Suprapubic skin (tissue), 4 donors: Measurements from ENCODE around the gene SAAL1.

Experiments used
- EP300 ChIP-seq: sonication (generic); formaldehyde crosslinking; IDR thresholded peaks from one replicate; pipeline ENCODE4 v1.6.1; 2017; ENCODE audit warnings: antibody characterized with exemption
- POLR2AphosphoS5 ChIP-seq, 3 donors: sonication (generic); formaldehyde crosslinking; IDR thresholded peaks; one replicate each; pipeline ENCODE4 v1.6.1; 2017; ENCODE audit warnings: antibody characterized with exemption in 3 of 3
- TF ChIP-seq, protein P1 (sequence below), 2 donors: fragments of 200-600 bp in 1 of 2; fragments of 450-650 bp in 1 of 2; sonication (generic) in 1 of 2; IDR thresholded peaks; one replicate each; pipeline ENCODE4 v1.5.1; 2016 to 2019; ENCODE audit warnings: antibody characterized with exemption in 2 of 2, mild to moderate bottlenecking in 1 of 2, moderate library complexity in 1 of 2

GRCh38 chr11:18050848-18051247 lies 55.0 kb downstream of the SAAL1 start:
- TF ChIP-seq, protein P1, sequence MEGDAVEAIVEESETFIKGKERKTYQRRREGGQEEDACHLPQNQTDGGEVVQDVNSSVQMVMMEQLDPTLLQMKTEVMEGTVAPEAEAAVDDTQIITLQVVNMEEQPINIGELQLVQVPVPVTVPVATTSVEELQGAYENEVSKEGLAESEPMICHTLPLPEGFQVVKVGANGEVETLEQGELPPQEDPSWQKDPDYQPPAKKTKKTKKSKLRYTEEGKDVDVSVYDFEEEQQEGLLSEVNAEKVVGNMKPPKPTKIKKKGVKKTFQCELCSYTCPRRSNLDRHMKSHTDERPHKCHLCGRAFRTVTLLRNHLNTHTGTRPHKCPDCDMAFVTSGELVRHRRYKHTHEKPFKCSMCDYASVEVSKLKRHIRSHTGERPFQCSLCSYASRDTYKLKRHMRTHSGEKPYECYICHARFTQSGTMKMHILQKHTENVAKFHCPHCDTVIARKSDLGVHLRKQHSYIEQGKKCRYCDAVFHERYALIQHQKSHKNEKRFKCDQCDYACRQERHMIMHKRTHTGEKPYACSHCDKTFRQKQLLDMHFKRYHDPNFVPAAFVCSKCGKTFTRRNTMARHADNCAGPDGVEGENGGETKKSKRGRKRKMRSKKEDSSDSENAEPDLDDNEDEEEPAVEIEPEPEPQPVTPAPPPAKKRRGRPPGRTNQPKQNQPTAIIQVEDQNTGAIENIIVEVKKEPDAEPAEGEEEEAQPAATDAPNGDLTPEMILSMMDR (IDR thresholded peaks at IDR 0.05) = no peak
- TF ChIP-seq POLR2AphosphoS5 (IDR thresholded peaks at IDR 0.05) (no peak), EP300 (no peak)
